K562 (cell line): ENCODE data around the gene CNTN2.

Experiments used
- CBX8 ChIP-seq: fragments of 200-600 bp; sonication (generic); IDR thresholded peaks from 2 replicates; pipeline ENCODE4 v1.6.1; 2012; ENCODE audit warnings: borderline replicate concordance, mixed run types, low read depth, mild to moderate bottlenecking, moderate library complexity, mixed read lengths, low read length, control low read depth, inconsistent platforms; ENCODE audit not compliant: poor library complexity, severe bottlenecking; ENCODE audit errors: extremely low read depth
- FIP1L1 ChIP-seq: fragments of 200-400 bp; formaldehyde crosslinking; IDR thresholded peaks from 2 replicates; pipeline ENCODE4 v1.6.1; 2018; ENCODE audit warnings: mild to moderate bottlenecking, low read depth, low read length; ENCODE audit not compliant: poor library complexity, severe bottlenecking
- ZNF449 ChIP-seq: fragments of 250-450 bp; sonication (Bioruptor Pico); IDR thresholded peaks from 2 replicates; pipeline ENCODE4 v1.8.0; 2022; ENCODE audit warnings: moderate library complexity, mild to moderate bottlenecking, inconsistent platforms

DNA sequence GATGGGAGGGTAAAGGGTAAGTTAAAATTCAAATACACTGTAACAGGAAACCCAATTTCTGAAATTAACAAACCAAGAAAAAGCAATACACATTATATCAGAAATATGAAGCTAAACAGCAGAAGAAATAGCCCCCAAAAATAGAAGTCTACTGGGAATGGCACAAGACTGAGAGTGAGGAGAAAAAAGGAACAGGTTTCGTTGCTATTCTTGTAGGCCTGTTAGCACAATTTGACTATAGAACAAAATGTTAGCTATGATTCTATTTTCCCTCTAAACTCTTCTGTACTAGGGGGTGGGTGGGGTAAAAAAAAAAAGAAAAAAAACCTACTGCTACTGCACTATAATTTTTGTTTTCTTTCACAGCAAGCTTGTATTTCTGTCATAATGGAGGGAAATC lies 66.3 kb downstream of the CNTN2 start:
- TF ChIP-seq FIP1L1 (no peak), ZNF449 (no peak), CBX8 (no peak)
